COR-L47 (cell line): ENCODE data around the gene SPATS2.
A peak's percentile ranks its signal among the peaks of the same experiment; 100 is the strongest.

Experiments used
- DNase-seq: peaks from one replicate; lab custom pipeline; 2025; lab: John Stamatoyannopoulos, UW

SPATS2 gene

GRCh38 chr12:49541140-49541861, 174.0 kb downstream of the SPATS2 start:
- no peak for DNase-seq

- no peak for DNase-seq
These were observed 174.7 kb downstream of the SPATS2 start for GRCh38 chr12:49541911-49542505.

- no peak for DNase-seq
These were observed 175.4 kb downstream of the SPATS2 start for GRCh38 chr12:49542592-49543160.

GRCh38 chr12:49543221-49543913, 176.1 kb downstream of the SPATS2 start:
- no peak for DNase-seq

- DNase-seq, result no peak
These were observed 176.9 kb downstream of the SPATS2 start for GRCh38 chr12:49543914-49544815.

GRCh38 chr12:49545815-49546214, 178.6 kb downstream of the SPATS2 start:
- DNase-seq, result no peak

GRCh38 chr12:49546481-49546880, 179.2 kb downstream of the SPATS2 start:
- DNase-seq, result no peak

- no peak for DNase-seq
These were observed 179.9 kb downstream of the SPATS2 start for GRCh38 chr12:49547090-49547690.

- no peak for DNase-seq
These were observed 181.2 kb downstream of the SPATS2 start for GRCh38 chr12:49548481-49548821.

- DNase-seq, result no peak
These were observed 181.8 kb downstream of the SPATS2 start for GRCh38 chr12:49548822-49549648.

- DNase-seq, result peak; percentile 94
These were observed 182.8 kb downstream of the SPATS2 start for GRCh38 chr12:49549735-49550692.

GRCh38 chr12:49550693-49551252, 183.5 kb downstream of the SPATS2 start:
- no peak for DNase-seq

- no peak for DNase-seq
These were observed 184.8 kb downstream of the SPATS2 start for GRCh38 chr12:49552014-49552413.

GRCh38 chr12:49552425-49552824, 185.2 kb downstream of the SPATS2 start:
- no peak for DNase-seq

- no peak for DNase-seq
These were observed 185.6 kb downstream of the SPATS2 start for GRCh38 chr12:49552899-49553298.

- peak; percentile 84 for DNase-seq
These were observed 186.3 kb downstream of the SPATS2 start for GRCh38 chr12:49553512-49554088.

GRCh38 chr12:49554266-49554665, 187.0 kb downstream of the SPATS2 start:
- DNase-seq, result no peak

- no peak for DNase-seq
These were observed 188.5 kb downstream of the SPATS2 start for GRCh38 chr12:49555631-49556390.
